NCI-H526 (cell line): ENCODE measurements around the gene CSTA.

Experiments used
- DNase-seq, 2 experiments: peaks; one replicate each; lab custom pipeline; 2025; lab: John Stamatoyannopoulos, UW

Gene CSTA, protein sequence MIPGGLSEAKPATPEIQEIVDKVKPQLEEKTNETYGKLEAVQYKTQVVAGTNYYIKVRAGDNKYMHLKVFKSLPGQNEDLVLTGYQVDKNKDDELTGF

GRCh38 chr3:122324871-122325323 is at the start of gene CSTA:
TSS of gene CSTA (plus strand) at chr3:122325248. CDS start at chr3:122325293, 45 bp downstream.
- DNase-seq = no peak

- DNase-seq = no peak
Observed at GRCh38 chr3:122281891-122282290, 43.2 kb upstream of the CSTA start.

- no peak for DNase-seq
Observed at GRCh38 chr3:122283796-122284445, 41.1 kb upstream of the CSTA start.

GRCh38 chr3:122284486-122284885 is 40.6 kb upstream of the CSTA start:
- no peak for DNase-seq

DNA sequence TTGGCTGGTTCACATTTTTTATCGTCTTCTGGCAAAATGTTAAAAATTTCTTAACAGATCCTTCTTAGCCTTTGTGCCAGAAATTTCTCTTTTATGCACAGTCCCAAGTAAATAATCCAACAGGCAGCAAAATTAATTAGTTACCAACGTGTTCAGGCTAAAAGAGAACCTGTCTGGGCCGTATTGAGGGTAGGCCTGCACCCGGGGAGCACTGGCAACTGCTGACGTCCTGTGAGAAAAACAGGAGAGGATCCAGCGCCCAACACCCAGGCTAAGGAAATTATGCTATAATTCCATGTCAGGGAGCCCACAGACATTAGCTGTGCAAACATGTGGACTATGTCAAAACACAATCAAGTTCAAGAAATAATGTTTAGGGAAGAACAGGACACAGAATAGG is 30.7 kb upstream of the CSTA start:
- no peak for DNase-seq

GRCh38 chr3:122295266-122296062 is 29.6 kb upstream of the CSTA start:
- DNase-seq = no peak

- DNase-seq = no peak
Observed at GRCh38 chr3:122298239-122298638, 26.8 kb upstream of the CSTA start.

DNA sequence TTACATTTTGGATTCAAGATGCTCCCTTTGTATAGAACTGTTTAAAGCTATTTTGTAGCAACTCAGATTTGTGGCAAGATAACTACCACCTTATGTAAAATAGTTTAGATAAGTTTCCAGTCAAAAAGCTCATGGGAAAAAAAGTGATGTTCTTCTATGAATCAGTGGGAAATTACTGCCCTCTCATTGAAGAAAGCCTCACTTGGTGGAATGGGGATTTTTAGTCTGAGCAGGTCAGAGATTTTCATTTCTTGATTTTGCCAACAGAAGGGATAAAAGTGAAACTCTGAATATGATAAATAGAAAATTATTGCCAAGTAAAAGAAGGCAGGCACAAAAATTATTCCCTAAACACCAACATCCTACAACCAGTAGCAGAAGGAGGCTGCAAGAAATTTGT is 25.8 kb upstream of the CSTA start:
- no peak for DNase-seq

- peak; percentile 35 to 69 for DNase-seq
Observed at GRCh38 chr3:122299872-122300460, 25.1 kb upstream of the CSTA start.

DNA sequence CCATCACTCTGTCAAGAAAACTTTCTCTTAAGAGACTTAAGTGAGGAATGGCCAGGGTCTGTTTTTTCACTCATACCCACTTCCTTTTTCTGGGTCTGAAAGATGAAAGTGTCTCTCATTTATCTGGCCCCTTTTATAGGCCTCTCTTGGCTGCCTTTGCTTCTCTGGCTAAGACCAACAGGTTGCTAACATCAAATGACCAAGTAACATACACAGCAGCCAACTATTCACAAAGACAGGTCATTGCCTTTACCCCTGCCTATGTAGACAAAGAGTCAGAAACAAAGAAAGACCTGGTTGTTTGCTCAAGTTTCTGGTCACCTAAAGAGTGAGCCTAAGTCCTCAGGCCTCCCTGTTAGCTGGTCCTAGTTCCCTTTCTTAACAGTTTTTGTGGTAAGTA is 24.0 kb upstream of the CSTA start:
- DNase-seq = no peak

DNA sequence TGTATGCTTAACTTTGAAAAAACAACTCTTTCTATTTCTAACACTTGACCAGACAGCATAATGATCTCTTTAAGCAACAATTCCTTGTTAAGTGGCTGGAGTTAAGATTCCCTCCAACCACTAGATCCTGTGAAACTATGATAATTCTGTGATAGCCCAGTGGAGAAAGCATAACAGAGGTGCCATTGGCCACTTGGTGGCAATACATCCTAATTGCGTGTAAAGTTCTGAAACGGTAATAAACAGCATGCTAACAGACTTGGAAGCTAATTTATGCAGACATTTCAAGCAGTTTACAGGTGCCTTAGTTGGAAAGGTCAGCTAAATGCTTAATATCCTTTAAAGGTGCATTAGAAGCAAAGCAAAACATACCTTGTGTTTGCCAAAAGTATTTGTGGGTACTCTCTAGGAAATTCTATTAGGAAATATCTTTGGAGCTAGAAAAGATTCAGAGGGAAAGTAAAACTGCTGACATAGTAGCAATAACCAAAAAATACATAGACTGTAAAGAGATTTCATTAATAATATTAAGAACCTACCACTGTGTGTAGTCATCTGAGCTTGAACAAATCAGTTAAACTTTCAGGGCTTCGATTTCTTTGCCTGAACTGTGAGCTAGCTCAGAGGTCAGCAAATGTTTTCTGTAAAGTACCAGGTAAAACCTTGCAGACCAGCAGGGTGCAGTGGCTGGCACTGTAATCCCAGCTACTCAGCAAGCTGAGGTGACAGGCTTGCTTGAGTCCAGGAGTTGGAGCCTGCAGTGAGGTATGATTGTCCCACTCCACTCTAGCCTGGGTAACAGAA is 19.0 kb upstream of the CSTA start:
- DNase-seq = peak; percentile 4 to 41

GRCh38 chr3:122306622-122306953 is 18.5 kb upstream of the CSTA start:
- DNase-seq = no peak

DNA sequence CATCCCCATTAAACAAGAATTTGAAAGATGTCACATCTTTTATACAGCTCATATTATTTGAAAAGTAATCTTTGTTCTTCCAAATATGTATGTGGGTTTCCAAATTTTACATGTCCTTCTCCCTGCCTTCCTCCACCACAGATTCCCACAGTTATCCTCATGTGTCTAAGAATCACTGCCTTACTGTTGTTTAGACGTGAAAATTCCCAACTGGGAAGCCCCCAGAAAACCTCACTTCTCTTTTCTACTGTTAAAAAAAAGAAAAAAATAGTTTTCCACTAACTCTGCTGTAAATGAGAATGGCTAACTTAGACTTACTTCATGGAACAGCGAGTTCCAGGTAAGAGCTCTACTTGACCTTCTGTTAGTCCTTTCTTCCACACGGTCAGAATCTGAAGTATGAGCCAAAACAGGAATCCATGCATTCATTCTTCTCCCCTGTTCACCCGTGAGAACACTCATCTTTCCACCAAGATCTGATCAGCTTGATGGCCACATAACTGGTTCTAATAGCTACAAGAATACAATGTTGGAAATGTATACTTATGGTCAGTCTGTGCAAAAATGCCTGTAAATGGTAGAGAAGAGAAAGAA is 17.9 kb upstream of the CSTA start:
- DNase-seq = no peak

GRCh38 chr3:122307976-122308375 is 17.1 kb upstream of the CSTA start:
- no peak for DNase-seq

DNA sequence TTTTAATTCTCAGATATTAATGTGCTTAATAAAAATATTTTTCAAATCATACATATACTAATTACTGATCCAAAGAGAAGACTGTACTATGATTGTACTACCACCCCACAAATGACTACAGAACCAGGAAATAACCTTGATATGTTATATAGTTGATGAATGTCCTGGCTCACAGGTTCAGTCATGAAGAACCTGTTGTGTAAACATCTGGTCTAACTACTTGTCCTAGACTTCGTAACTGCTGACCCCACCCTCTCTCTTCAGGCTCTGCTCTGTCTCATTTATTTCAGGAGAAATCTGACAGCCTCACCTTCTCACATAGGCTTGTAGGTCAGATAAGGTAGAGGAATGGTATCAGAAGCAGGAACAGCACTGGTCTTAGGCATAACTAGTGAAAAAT is 14.7 kb upstream of the CSTA start:
- DNase-seq = peak; percentile 8 to 16

- no peak for DNase-seq
Observed at GRCh38 chr3:122312826-122313225, 12.2 kb upstream of the CSTA start.

- no peak for DNase-seq
Observed at GRCh38 chr3:122313281-122313680, 11.8 kb upstream of the CSTA start.

- no peak for DNase-seq
Observed at GRCh38 chr3:122314228-122314876, 10.7 kb upstream of the CSTA start.

DNA sequence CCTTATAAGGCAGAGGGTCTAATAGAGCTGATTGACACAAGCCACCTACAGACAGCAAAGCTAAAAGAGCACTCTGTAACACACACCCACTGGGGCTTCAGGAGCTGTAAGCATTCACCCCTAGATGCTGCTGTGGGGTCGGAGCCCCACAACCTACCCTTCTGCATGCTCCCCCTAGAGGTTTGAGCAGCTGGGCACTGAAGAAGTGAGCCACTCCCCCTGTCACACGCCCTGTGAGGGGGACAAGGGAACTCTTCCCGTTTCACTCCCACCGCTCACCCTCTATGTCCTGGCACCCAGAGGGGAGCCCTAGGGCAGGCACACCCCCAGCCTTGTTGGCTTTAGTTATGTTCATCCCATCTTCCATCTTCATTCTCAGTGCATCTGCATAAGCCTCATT is 9.4 kb upstream of the CSTA start:
- DNase-seq = no peak

GRCh38 chr3:122316368-122316767 is 8.7 kb upstream of the CSTA start:
- no peak for DNase-seq

DNA sequence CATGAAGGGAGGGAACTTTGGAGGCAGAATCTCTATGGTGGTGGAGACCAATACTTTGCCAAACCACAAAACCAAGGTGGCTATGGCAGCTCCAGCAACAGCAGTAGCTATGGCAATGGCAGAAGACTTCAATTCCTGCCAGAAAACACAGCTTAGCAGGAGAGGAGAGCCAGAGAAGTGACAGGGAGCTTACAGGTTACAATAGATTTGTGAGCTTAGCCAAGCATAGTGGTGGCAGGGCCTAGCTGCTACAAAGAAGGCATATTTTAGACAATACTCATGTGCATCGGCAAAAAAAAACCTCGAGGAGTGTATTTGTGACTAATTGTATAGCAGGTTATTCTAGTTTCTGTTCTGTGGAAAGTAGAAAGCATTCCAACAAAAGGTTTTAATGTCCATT is 6.4 kb upstream of the CSTA start:
- no peak for DNase-seq
